ENCODE data around the gene SDK2.

The SDK2 gene

DNA sequence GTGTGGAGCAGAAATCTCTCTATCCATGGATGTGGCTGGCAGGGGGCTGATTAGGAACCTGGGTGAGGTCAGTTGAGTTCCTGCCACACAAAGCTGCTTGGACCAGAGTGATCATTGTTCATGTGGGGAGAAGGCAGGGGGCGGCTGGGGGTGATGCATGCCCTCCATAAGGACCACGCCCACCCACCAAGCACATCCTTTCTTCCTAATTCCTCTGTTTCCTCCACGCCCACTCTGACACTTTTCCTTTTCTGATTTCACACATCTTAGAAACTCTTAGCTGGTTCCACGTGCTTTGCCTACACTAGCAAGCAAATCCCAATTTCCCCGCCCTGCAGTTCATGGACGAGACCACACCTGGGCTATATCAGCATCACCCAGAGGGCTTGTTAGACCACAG is 108.5 kb downstream of the SDK2 start:
- DNase-seq (ENCODE audit: extremely low spot score) = no peak
- no peak for TF ChIP-seq SUZ12 (IDR thresholded peaks at IDR 0.05)
- no peak for TF ChIP-seq TARDBP (IDR thresholded peaks at IDR 0.05)
- TF ChIP-seq HDGF (IDR thresholded peaks at IDR 0.05; ENCODE audit: borderline replicate concordance) = no peak
- TF ChIP-seq FOXM1 (IDR thresholded peaks at IDR 0.05; ENCODE audit: borderline replicate concordance) = no peak
- TF ChIP-seq ARNT (IDR thresholded peaks at IDR 0.05) = no peak
- TF ChIP-seq NFRKB (IDR thresholded peaks at IDR 0.05) = no peak
- no peak for TF ChIP-seq LEF1 (IDR thresholded peaks at IDR 0.05; ENCODE audit: borderline replicate concordance)
- POLR2A ChIA-PET = no interaction called here
- CTCF ChIA-PET = no interaction called here

DNA sequence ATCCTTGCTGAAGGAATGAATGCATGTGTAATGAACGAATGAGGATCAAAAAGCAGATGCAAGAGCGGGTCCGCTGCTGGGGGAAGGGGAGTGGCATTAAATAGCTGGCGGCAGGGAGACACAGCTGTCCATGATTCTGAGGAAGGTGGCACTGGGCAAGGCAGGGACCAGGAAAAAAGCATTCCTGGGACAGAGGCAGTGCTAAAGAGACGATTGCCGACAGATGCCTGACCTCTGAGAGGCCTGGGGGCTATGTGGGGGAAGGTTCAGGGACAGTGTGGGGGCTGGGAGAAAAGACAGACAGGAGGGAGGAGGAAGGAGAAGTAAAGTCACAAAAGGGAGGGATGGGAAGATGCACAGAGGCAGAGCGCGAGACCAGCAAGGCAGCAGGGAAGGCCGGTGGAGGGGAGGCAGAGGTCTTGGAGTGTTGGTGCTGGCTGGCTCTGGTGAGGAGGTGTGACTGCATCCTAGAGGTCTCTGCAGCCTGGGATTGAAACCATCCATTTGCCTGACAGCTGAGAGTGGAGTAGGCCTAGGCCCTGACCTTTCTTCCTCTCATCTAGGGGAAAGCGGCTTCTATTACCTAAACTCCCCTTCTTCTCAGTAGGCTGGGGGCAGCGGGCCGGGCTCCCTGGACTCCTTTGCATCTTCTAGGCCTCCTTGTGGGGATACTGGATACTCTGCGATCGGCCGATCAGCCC is 109.9 kb downstream of the SDK2 start:
- TF ChIP-seq TARDBP (IDR thresholded peaks at IDR 0.05) (no peak), HDGF (IDR thresholded peaks at IDR 0.05; ENCODE audit: borderline replicate concordance) (no peak), BHLHE40 (IDR thresholded peaks at IDR 0.05; ENCODE audit: borderline replicate concordance) (no peak), LEF1 (IDR thresholded peaks at IDR 0.05; ENCODE audit: borderline replicate concordance) (no peak), FOXK2 (IDR thresholded peaks at IDR 0.05) (no peak), L3MBTL2 (conservative IDR thresholded peaks at IDR 0.05) (no peak), ZNF384 (IDR thresholded peaks at IDR 0.05) (no peak), CTBP1 (IDR thresholded peaks at IDR 0.05; ENCODE audit: borderline replicate concordance) (no peak), SUZ12 (IDR thresholded peaks at IDR 0.05) (no peak), ELF4 (IDR thresholded peaks at IDR 0.05) (no peak)
- DNase-seq (ENCODE audit: extremely low spot score) = no peak
- CTCF ChIA-PET = no interaction called here

DNA sequence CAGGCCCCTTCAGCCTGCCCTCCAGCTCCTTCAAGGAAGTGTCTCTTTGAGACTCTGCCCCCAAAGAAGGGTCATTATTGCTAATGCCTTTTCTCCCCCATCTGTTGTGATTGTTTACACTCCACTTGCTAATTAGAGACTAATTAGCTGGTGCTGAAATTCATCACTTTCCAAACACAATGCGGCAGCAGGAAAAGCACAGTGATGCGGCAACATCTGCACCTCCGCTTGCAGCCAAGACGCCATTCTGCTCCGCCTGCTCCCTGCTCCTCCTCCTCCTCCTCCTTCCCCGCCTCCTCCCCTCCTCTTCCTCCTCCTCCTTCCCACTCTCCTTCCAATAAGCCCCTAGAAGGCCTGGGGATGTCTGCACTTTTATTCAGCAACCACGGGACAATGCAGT is 110.5 kb downstream of the SDK2 start:
- no peak for TF ChIP-seq BHLHE40 (IDR thresholded peaks at IDR 0.05; ENCODE audit: borderline replicate concordance)
- ChIA-PET CTCF (no interaction called here), POLR2A (no interaction called here)
- no peak for DNase-seq (ENCODE audit: extremely low spot score)

More for the DNA sequence above, 109.9 kb downstream of the SDK2 start:
- POLR2A ChIA-PET = no interaction called here

DNA sequence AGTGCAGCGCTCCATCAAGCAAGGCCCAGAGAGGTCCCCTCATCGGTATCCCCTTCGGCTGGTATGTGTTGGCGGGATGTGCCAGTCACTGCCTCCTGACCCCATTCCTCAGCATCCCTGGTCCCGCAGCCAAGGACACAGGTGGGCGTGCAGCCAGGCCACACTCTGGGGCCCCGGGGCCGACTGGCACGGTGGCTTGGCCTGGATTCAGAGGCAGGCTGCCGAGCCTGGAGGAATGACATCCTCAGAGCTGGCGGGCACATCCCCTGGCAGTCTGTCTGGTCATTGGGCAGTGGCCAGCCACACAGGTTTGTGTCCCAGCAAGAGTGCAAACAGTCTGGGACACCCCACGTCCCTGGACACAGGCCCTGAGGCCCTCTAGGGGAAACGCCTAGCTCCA is 111.1 kb downstream of the SDK2 start:
- ChIA-PET POLR2A (no interaction called here), CTCF (no interaction called here)
- no peak for TF ChIP-seq HDGF (IDR thresholded peaks at IDR 0.05; ENCODE audit: borderline replicate concordance)
- TF ChIP-seq, protein P1, sequence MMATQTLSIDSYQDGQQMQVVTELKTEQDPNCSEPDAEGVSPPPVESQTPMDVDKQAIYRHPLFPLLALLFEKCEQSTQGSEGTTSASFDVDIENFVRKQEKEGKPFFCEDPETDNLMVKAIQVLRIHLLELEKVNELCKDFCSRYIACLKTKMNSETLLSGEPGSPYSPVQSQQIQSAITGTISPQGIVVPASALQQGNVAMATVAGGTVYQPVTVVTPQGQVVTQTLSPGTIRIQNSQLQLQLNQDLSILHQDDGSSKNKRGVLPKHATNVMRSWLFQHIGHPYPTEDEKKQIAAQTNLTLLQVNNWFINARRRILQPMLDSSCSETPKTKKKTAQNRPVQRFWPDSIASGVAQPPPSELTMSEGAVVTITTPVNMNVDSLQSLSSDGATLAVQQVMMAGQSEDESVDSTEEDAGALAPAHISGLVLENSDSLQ (IDR thresholded peaks at IDR 0.05) = no peak
- no peak for TF ChIP-seq ELF4 (IDR thresholded peaks at IDR 0.05)
- TF ChIP-seq CTBP1 (IDR thresholded peaks at IDR 0.05; ENCODE audit: borderline replicate concordance) = no peak
- TF ChIP-seq NFRKB (IDR thresholded peaks at IDR 0.05) = no peak
- TF ChIP-seq SP1 (IDR thresholded peaks at IDR 0.05) = no peak
- TF ChIP-seq FOXM1 (IDR thresholded peaks at IDR 0.05; ENCODE audit: borderline replicate concordance) = no peak
- TF ChIP-seq ZNF384 (IDR thresholded peaks at IDR 0.05) = no peak
- TF ChIP-seq FOXK2 (IDR thresholded peaks at IDR 0.05) = no peak
- TF ChIP-seq L3MBTL2 (conservative IDR thresholded peaks at IDR 0.05) = no peak
- no peak for TF ChIP-seq SUZ12 (IDR thresholded peaks at IDR 0.05)
- no peak for TF ChIP-seq ARNT (IDR thresholded peaks at IDR 0.05)
- no peak for DNase-seq (ENCODE audit: extremely low spot score)

DNA sequence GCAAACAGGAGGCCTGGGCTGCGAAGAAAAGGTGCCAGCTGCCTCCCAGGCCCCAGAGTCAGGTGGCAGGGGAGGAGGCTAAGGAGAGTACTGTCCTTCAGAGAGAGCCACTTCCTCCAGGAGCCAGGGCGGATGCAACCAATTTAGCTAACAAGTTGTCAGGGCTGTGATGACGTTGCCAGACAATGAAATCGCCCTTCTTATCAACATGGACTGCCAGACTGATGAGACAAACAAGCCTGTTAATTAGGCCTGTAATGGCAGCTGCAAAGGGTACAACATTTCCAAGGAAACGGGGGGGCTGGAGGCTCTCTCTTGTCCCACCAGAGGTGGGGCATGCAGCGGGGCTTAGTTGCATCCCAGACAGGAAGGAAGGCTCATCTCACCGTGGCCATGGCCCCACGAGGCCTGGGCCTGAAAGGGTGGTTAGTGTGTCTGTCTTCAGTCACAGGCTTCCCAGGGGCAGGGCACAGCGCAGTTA is 111.8 kb downstream of the SDK2 start:
- ChIA-PET CTCF (interaction anchor here (1.3 kb wide), 1 partner anchor 9 kb away, joined by 3 read pairs; no protein-coding TSS in a partner anchor), POLR2A (no interaction called here)
- TF ChIP-seq HDGF (IDR thresholded peaks at IDR 0.05; ENCODE audit: borderline replicate concordance) (no peak), TARDBP (IDR thresholded peaks at IDR 0.05) (no peak), CTBP1 (IDR thresholded peaks at IDR 0.05; ENCODE audit: borderline replicate concordance) (no peak), ARNT (IDR thresholded peaks at IDR 0.05) (no peak), LEF1 (IDR thresholded peaks at IDR 0.05; ENCODE audit: borderline replicate concordance) (no peak), FOXM1 (IDR thresholded peaks at IDR 0.05; ENCODE audit: borderline replicate concordance) (no peak), SP1 (IDR thresholded peaks at IDR 0.05) (no peak), FOXK2 (IDR thresholded peaks at IDR 0.05) (no peak), L3MBTL2 (conservative IDR thresholded peaks at IDR 0.05) (no peak), NFRKB (IDR thresholded peaks at IDR 0.05) (no peak), ELF4 (IDR thresholded peaks at IDR 0.05) (no peak), ZNF384 (IDR thresholded peaks at IDR 0.05) (no peak), BHLHE40 (IDR thresholded peaks at IDR 0.05; ENCODE audit: borderline replicate concordance) (no peak), SUZ12 (IDR thresholded peaks at IDR 0.05) (no peak), FOXA1 (IDR thresholded peaks at IDR 0.05) (no peak)
- TF ChIP-seq, protein P1 (IDR thresholded peaks at IDR 0.05) = no peak
- no peak for DNase-seq (ENCODE audit: extremely low spot score)

DNA sequence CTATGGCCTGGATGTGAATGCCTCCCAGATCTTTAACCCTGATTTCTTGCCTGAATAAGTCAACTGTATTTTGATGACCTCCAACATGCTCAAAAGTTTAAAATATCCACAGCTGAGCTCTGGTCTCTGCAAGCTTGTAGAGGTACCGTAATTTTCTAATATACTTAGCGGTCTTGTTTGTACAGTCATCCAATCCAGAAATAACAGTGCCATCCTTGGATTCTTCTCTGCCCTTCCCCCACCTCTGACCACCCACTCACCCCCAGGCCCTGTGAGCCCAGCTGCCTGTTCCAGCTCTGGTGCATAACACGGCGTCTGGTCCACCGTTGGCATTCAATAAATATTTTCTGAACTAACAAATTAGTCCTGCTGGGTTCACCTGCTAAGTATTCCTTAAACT is 113.1 kb downstream of the SDK2 start:
- TF ChIP-seq SP1 (IDR thresholded peaks at IDR 0.05) (no peak), L3MBTL2 (conservative IDR thresholded peaks at IDR 0.05) (no peak), BHLHE40 (IDR thresholded peaks at IDR 0.05; ENCODE audit: borderline replicate concordance) (no peak), ARNT (IDR thresholded peaks at IDR 0.05) (no peak), HDGF (IDR thresholded peaks at IDR 0.05; ENCODE audit: borderline replicate concordance) (no peak), LEF1 (IDR thresholded peaks at IDR 0.05; ENCODE audit: borderline replicate concordance) (no peak), FOXK2 (IDR thresholded peaks at IDR 0.05) (no peak), FOXM1 (IDR thresholded peaks at IDR 0.05; ENCODE audit: borderline replicate concordance) (no peak)
- TF ChIP-seq, protein P1 (IDR thresholded peaks at IDR 0.05) = no peak
- no peak for DNase-seq (ENCODE audit: extremely low spot score)
- POLR2A ChIA-PET = no interaction called here
- CTCF ChIA-PET = interaction anchor here (1.3 kb wide), 1 partner anchor 8 kb away, joined by 3 read pairs; no protein-coding TSS in a partner anchor
